Measurements from ENCODE around the gene PJVK. TPM values are rescaled to one million over a fixed set of nuclear protein-coding genes. Genes with fewer than 3 reads are reported as not detected.

PJVK gene
- total and polyA plus RNA-seq, 2 of the 13 experiments (the other 11 are each of a cell fraction or from before 2014, with no cell fraction given) = 1.2 to 2.6 TPM

GRCh38 chr2:178480227-178481181, 29.3 kb downstream of the PJVK start, which contains the start of gene PLEKHA3 (continued):
- TF ChIP-seq CENPT (CRISPR knock-in tag; IDR thresholded peaks at IDR 0.05; ENCODE audit: low read depth) (no peak), ZNF780A (CRISPR knock-in tag; IDR thresholded peaks at IDR 0.05) (no peak), CHD2 (IDR thresholded peaks at IDR 0.05; ENCODE audit: low read depth, low read length) (no peak), TBL1XR1 (IDR thresholded peaks at IDR 0.05; ENCODE audit: borderline replicate concordance, low read length, partially characterized antibody) (no peak), PLRG1 (conservative IDR thresholded peaks at IDR 0.05) (no peak), ZSCAN9 (CRISPR knock-in tag; IDR thresholded peaks at IDR 0.05; ENCODE audit: borderline replicate concordance) (no peak), AKAP8 (CRISPR knock-in tag; IDR thresholded peaks at IDR 0.05) (peak; percentile 58; the same call in 1 of the 2 replicates), ZNF646 (CRISPR knock-in tag; IDR thresholded peaks at IDR 0.05) (no peak), AHDC1 (CRISPR knock-in tag; IDR thresholded peaks at IDR 0.05; ENCODE audit: borderline replicate concordance) (no peak; the same call in 1 of the 2 replicates)
- TF ChIP-seq, protein P1, sequence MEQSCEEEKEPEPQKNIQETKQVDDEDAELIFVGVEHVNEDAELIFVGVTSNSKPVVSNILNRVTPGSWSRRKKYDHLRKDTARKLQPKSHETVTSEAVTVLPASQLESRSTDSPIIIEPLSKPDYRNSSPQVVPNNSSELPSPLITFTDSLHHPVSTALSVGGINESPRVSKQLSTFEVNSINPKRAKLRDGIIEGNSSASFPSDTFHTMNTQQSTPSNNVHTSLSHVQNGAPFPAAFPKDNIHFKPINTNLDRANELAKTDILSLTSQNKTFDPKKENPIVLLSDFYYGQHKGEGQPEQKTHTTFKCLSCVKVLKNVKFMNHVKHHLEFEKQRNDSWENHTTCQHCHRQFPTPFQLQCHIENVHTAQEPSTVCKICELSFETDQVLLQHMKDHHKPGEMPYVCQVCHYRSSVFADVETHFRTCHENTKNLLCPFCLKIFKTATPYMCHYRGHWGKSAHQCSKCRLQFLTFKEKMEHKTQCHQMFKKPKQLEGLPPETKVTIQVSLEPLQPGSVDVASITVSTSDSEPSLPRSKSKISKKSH (CRISPR knock-in tag; IDR thresholded peaks at IDR 0.05; ENCODE audit: borderline replicate concordance) = no peak; the same call in 1 of the 2 replicates
- TF ChIP-seq, protein P2, sequence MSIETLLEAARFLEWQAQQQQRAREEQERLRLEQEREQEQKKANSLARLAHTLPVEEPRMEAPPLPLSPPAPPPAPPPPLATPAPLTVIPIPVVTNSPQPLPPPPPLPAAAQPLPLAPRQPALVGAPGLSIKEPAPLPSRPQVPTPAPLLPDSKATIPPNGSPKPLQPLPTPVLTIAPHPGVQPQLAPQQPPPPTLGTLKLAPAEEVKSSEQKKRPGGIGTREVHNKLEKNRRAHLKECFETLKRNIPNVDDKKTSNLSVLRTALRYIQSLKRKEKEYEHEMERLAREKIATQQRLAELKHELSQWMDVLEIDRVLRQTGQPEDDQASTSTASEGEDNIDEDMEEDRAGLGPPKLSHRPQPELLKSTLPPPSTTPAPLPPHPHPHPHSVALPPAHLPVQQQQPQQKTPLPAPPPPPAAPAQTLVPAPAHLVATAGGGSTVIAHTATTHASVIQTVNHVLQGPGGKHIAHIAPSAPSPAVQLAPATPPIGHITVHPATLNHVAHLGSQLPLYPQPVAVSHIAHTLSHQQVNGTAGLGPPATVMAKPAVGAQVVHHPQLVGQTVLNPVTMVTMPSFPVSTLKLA (IDR thresholded peaks at IDR 0.05) = no peak
